ENCODE results near the gene PASK.
"Not testable (repeated sequence)": the region's sequence is repeated elsewhere in the genome, so short reads cannot be mapped to it uniquely, and the experiment has no call there.

Gene PASK

DNA sequence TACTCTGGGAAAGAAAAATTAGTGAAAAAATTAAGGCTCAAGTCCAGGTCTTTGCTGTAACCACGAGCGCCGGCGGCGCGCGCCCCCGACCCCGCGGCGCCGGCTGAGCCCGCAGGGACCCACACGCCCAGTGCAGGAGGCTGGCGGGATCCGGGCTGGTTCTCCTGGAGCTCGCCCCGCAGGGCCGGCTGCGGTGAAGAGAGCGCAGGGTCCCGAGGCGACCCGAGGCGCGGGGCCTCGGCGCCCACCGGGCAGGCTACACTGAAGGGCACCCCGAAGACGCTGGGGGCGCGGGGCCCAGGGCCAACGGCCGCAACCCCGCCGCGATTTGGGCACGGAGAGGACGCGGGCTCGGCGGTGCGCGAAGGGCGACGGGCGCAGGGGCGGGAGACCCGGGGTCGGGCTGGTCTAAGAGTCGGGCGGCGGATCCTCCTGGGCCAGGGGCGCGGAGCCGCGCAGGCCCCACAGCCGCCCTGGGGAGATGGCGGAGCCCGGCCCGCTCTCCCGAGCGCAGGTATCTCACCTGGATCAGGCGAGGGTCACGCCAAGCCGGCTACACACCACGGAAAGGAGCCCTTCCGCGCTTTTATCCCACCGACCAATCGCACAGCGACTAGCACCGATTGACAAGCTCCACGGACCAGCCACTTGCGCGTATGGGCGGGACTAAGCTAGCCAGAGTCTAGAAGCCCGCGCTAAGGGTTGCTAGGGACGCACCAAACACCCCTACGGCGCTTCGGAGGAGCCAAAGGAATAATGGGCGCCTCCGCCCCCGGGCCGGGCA, at the start of gene PASK:
Gene PASK, minus strand, starts transcription at position 582 of the 784 bp plus-strand sequence. CDS start 6,440 bp downstream, outside the sequence.
- peak; percentile 73 for DNase-seq

DNA sequence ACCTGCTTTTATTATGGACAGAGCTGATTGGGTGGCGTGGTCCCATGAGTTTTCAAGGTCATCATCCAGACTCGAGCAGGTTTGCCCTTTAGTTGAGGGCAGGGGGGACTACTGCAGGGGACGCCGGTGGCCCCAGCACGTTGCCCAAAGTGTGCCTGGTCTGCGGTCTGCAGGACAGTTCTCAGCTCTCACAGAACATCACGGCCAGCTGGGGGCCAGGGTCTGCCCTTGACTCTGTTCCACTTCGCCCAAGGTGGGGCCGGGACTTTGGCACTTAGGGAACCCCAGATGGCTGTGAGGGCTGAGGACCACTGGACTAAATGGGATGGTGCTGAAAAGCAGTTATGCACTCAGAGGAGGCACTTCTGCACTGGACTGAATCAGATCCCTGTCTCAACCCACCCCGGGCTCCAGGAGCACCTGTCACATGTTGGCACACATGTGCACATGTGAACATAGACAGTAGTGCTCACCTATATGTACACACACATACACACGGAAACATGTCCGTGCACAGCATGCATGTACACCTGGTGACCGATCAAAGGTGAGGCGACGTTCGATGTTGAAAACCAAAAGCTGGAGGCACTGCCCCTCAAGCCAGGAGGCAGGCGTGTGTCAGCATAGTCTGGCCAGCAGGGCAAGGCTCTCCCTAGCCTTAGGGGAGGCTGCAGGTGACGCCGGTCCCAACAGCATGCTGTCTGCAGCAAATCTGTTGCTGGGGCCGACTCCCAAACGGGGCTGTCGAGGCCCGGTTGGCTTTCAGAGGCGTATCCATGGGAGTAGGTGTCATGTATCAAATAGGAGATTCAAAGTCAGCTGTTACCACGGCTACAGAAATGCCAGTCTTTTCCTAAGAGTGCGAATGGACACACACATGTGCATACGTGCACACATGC, 49.4 kb upstream of the PASK start:
- DNase-seq: no peak

DNA sequence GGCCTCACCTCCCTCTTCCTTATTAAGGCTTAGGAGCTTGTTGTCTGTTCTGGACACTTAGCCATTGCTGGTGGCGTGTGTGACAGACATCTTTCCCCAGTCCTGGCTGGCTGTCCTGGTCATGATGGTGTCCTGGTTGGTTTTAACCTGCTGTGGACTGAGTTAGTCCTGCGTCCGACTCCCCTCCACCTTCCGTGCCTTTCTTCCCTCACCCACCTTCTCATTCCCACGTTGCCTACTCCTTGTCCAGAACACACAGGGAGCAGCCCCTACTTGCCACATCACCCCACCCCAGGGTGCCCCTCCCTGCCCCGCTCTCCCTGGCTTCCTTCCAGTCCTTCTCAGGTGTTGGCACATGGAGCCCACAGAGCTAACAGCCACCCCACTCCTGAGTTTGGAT, 48.7 kb upstream of the PASK start:
- no peak for DNase-seq

DNA sequence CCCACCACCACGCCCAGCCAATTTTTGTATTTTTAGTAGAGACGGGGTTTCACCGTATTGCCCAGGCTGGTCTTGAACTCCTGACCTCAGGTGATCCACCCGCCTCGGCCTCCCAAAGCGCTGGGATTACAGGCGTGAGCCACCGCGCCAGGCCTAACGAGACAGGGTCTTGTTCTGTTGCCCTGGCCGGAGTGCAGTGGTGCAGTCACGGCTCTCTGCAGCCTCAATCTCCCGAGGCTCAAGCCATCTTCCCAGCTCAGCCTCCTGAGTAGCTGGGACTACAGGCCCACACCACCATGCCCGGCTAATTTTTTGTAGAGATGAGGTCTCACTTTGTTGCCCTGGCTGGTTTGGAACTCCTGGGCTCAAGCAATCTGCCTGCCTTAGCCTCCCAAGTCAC, 48.0 kb upstream of the PASK start:
- DNase-seq: not testable (repeated sequence)

DNA sequence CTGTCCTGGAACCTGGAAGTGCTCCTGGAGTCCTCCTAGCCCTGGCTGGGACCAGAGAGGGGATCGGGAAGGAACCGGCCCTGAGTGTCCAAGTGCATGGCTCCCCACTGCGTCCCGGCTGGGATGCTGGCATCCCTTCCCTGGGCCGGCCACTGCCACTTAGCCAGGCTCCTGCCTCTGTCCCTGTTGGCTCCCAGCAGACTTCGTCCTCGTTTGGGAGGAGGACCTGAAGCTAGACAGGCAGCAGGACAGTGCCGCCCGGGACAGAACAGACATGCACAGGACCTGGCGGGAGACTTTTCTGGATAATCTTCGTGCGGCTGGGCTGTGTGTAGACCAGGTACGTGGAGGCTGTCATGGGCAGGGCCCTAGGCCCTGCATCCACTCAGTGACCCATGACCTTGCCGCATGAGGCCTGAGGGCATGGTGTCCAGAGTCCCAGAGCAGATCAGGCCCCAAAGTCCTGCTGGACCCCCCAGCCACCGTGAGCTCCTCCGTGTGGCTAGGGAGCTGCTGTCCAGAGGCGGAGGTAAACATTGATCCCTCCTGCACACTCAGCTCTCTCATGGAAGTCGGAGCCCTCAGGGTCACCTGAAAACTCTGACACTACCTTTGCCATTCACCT, 46.3 kb upstream of the PASK start:
- no peak for DNase-seq

DNA sequence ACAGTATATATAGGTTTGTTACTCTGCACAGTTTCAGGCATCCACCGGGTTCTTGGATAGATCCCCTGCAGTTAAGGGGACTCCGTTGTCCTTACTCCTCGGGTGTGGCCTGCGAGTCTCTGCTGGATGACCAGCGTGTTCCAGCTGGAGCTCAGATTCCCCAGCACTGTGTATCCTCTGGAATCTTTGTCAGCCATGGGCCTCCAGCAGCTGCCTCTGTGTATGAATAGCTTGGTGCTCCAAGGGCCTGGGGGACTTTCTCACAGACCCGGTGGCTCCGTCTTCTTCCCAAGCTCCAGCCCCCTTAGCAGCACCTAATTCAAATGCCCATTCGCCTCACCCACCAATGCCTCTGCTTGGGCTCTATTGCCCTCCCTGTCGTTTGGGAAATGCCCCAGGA, 45.5 kb upstream of the PASK start:
- no peak for DNase-seq

DNA sequence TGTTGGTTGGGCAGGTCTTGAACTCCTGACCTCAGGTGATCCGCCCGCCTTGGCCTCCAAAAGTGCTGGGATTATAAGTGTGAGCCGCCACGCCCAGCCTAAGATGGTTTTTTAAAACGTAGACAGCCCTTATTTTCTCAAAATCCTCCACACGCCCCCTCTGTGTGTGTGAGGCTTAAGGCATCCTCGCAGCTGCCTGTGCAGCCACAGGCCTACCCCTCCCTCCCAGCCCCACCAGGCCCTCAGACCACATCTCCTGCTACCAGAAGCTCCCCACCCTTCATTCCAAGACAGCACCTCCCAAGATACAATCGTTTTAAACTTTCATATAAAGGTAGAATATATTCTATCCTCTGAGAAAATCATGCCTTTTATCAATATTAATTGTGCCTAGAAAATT, 44.0 kb upstream of the PASK start:
- no peak for DNase-seq

DNA sequence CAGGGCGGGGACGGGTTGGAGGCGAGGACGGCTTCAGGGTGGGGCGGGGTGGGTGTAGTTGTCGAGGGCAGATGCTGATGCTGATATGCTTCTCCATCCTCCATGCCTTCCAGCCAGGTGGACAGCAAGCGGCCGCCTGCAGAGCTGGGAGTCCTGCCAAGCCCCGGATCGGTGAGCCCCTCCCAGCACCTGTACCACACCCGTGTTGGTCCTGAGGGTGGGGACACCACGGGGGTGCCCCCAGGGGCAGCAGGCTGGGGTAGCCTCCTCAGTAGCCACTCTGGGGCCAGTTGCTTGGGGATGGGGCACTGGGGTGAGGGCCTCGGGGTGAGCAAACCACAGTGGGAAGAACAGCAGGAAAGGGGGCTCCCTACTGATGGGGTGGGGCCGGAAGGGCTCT, 41.8 kb upstream of the PASK start:
- DNase-seq: no peak

DNA sequence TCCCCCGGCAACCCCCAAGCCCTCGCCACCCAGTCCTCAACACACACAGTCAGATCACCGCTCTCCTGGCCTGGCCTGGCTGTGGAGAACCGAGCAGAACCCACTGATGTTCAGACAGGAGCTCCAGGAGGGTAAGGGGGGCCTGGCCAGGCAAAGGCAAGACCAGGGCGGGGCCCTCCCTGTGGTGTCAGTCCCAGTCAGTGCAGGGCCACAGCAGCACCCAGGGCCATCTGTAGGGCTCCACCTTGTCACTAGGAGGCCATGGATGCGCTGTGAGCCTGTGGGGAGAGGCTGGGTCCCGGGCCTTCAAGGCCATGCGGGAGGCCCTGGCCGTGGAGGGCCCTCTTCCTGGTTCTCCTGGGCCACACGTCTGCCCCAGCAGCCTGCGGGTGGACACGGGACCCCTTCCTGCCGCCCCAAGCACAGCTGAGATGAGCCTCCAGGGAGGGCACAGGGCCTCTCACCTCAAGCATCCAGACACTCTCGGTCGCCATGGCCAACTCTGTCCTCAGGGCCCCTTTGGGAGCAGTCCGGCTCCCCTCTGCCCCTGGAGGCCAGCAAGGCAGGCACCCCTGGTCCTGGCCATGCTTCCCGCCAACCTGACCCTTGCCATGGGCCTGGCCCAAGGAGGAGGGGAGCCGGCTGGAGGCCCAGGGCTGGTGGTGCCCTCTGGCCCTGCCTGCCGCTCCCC, 41.2 kb upstream of the PASK start:
- no peak for DNase-seq

DNA sequence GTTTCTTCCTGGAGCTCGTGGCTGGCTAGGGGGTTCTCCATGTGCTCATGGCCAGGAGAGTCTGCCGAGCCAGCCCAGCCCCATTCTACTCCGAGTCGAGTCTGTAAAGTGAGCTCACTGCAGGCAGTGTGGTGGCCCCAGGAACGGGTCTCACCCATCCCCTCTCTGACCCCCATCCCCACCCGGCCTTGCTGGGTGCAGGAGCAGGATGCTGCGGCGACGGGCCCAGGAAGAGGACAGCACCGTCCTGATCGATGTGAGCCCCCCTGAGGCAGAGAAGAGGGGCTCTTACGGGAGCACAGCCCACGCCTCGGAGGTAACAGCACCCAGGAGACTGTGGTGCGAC, 40.6 kb upstream of the PASK start:
- DNase-seq: no peak

DNA sequence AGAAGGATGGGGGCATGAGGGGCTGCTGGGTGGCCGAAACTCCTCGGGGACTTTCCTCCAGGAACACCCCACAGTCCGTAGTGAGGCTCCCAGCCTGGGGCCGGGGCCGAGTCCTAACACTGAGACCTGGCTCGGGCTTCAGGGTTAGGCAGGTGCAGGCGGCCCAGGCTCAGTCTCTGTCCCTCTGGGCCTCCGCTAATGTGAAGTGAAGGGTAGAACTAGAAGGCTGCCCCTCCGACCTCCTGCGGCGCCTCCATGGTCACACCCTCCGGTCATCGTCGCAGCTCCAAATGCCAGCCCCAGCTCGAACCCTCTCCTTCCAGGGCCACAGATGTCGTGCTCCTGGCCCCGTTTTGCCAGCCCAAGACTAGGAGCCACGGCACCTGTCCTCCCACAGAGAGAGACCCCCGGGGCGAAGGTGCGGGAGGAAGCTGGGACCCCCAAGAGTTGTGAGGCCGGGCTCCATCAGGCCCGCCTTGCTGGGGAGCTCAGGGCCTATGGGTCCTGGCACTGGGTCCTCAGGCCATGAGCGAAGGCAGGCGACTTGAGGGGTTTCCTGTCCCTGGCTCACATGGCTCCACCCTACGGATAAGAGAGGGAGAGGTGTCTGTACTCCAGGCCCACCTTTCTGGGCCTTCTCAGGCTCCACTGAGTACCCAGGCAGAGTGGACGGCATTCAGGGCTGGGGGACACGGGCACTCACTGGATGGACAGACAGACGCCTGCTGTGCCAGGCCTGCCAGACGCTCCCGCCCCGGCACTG, 40.0 kb upstream of the PASK start:
- no peak for DNase-seq

DNA sequence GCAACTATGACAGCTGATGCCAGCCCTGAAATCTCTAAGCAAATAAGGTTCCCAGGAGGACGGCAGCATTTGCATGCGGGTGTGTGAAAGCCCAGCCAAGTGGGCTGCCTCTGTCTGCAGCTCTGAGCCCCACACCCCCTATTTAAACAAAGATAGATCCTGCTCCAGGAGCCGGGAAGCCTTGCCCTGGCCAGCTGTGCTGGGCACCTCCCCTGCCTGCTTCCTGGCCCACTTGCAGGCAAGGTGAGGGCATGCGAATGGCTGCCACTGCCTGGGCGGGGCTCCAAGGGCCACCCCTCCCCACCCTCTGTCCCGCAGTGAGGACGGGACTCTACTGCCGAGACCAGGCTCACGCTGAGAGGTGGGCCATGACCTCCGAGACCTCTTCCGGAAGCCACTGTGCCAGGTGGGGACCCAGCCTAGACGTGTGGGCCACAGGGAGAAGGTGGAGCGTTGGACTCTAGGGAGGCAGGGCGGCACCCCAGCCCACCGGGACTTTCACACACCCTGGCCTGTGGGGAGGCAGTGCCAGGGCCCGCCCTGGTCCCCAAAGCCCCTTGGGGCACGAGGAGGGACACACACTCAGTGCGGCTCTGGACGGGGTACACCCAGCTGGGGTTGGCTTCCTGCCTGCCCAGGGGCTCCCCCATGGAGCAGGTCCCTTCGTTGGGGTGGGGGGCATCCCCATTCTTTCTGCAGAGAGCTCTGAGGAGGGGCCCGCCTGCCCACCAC, 39.3 kb upstream of the PASK start, which contains the start of gene ANO7:
Gene ANO7, plus strand, starts transcription at position 317 of the 732 bp plus-strand sequence. CDS start 1,387 bp downstream, outside the sequence.
- no peak for DNase-seq

DNA sequence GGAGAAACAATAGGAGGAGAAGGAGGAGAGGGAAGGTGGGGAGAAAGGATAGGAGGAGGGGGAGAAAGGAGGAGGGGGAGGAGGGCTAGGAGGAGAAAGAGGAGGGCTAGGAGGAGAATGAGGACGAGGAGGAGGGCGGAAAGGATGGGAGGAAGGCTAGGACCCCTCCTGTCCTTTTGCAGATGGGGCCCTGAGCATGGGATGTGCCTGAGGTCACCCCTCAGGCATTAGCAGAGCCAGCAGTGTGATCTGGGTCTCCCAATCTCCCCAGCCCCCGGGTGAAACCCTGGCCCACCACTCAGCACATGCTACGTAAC, 38.6 kb upstream of the PASK start:
- no peak for DNase-seq

DNA sequence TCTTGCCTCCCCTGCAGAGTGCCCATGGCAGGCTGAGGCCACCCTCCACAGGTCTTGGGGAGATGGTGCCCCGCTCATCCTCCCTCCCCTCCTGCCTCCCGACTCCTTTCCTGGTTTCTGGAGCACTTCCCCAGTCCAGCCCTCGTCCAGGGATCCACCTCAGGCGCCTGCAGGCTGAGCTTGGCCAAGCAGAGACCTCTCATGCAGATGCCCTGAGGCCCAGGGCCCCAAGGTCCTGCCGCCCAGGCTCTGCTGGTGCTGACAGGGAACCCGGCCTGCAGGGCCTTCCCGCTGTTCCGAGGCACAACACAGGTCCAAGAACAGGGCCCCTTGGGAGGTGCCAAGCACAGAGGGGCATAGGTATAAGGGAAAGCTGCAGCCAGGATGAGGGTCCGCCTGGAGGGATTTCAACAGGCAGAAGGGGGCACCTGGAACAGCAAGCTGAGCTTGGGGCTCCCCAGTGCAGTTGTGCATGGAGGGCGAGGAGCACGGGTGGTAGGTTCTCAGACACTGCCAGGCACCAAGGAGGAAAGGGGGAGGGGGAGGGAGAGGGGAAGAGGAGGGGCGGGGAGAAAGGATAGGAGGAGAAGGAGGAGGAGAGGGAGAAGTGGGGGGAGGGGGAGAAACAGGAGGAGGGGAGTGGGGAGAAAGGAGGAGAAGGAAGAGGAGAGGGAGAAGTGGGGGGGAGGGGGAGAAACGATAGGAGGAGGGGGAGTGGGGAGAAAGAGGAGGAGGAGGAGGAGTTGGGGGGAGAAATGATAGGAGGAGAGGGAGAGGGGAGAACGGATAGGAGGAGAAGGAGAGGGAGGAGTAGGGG, 38.0 kb upstream of the PASK start:
- no peak for DNase-seq

DNA sequence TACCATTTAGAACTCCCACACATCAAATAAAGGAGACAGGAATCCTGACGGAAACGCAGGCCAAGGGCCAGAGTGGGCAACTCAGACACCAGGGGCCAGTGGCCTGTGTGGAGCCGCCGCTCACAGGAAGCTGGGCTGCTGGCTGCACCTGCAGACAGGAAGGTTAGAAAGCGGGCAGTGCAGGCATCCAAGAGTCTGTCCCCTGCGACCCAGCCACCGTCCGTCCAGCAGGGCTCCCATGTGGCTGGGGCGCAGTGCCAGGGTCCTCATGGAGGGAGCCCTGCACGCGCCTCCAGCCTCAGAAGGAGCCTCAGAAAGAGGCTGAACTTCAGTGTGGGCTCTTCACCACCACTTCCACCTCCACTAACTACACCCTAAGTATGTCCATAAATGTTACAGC, 36.7 kb upstream of the PASK start:
- no peak for DNase-seq

DNA sequence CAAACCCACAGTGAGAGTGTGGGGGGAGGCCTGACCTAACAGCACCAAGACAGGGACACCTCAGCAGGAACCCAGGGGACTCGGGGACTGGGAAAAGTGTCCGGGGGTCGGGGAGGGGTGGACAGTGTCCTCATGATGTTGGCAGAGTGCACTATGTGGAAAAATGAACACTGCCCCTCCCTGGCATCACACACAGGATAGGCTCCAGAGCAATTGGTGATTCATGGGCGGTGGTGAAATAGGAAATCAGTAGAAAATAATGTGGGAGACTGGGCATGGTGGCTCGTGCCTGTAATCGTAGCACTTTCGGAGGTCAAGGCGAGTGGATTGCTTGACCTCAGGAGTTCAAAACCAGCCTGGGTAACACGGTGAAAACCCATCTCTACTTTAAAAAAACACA, 35.6 kb upstream of the PASK start:
- no peak for DNase-seq

DNA sequence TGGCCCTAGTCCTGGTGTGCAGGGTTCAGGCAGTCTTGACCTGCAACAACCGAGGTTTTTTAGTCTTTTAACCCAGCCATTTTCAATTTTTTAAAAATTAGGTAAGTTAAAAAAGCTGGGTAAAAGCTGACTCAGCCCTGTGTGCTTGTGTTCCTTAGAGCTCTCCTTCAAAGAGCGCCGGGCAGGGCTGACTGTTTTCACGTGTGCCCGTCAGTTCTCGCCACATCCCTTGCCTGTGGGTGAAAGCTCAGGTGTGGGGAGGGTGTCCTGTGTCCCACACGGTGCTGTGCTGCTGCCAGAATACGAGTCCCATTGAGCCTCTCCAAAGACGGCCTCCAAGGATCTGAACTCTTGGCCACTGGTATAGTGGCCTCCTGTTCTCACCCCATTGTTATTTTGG, 33.9 kb upstream of the PASK start:
- no peak for DNase-seq

DNA sequence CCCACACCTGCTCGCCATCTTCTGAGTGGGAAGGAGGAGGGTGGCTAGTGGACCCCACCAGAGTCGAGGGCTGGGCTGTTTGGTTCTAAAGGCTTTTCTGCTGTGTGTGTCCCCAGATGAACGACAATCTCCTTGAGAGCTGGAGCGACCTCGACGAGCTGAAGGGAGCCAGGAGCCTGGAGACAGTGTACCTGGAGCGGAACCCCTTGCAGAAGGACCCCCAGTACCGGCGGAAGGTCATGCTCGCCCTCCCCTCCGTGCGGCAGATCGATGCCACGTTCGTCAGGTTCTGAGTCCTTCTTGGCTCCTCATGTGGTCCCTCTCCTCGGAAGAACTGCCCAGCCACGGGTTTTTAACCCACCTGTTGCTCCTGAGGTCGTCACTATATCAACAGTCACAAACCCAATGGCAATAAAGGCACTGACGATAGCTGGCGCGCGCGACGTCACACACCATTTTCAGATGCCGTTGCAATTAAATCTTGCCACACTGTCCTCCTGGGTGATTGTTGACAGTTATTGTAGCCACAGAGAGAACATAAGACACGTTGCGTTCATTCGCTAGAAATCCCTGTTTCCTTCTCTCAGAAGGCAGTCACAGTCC, 33.4 kb upstream of the PASK start:
- DNase-seq: no peak

DNA sequence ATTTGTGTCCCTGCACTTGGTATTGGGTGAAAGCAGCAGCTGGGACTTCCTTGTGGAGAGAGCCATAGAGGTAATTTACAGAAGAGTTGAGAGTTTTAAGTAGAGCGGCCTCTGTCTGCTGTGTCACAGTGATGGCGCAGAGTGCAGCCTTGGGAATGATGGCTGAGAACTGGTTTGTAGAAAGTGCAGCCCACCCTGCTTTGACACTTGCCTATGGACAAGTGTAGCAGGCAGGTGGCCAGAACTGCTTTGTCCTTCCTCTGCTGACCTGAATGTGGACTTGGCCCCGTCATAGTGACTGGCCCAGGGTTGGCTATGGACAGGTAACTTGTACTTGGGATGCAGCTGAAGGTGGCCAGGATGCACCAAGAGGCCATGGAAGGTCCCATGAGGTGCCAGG, 32.9 kb upstream of the PASK start:
- DNase-seq: no peak

DNA sequence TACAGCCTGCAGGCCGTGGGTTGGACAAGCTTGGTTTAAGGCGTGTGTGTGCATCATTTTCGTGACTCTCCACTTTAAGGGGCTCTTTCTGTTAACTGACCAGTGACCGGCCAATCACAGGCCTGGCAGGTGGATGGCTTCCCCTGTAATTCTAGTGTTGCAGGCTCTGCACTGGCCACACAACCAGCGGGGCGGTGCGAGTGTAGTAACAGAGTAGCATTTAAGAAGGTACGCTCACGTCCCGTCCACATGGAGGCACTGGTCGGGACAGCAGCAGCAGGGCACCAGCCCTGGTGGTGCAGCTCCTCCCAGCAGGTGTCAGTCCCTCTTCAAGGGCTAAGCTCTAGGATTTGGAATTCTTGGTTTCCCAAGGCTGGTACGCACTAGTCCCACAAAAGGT, 31.2 kb upstream of the PASK start:
- DNase-seq: no peak
